ENCODE results near the gene NELL2. TPM values are rescaled to one million over a fixed set of nuclear protein-coding genes. Genes with fewer than 3 reads are reported as not detected.

Gene NELL2
- total RNA-seq, 1 donor: 0.36 TPM

GRCh38 chr12:44637875-44638274 is 238.2 kb downstream of the NELL2 start:
- H3K4me3 ChIP-seq (ENCODE audit: low read depth, low read length): no peak overlapping the region
- TF ChIP-seq, protein P1, sequence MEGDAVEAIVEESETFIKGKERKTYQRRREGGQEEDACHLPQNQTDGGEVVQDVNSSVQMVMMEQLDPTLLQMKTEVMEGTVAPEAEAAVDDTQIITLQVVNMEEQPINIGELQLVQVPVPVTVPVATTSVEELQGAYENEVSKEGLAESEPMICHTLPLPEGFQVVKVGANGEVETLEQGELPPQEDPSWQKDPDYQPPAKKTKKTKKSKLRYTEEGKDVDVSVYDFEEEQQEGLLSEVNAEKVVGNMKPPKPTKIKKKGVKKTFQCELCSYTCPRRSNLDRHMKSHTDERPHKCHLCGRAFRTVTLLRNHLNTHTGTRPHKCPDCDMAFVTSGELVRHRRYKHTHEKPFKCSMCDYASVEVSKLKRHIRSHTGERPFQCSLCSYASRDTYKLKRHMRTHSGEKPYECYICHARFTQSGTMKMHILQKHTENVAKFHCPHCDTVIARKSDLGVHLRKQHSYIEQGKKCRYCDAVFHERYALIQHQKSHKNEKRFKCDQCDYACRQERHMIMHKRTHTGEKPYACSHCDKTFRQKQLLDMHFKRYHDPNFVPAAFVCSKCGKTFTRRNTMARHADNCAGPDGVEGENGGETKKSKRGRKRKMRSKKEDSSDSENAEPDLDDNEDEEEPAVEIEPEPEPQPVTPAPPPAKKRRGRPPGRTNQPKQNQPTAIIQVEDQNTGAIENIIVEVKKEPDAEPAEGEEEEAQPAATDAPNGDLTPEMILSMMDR (IDR thresholded peaks at IDR 0.05; ENCODE audit: insufficient read depth, low read length): no peak
- no peak for DNase-seq (ENCODE audit: low read depth)

DNA sequence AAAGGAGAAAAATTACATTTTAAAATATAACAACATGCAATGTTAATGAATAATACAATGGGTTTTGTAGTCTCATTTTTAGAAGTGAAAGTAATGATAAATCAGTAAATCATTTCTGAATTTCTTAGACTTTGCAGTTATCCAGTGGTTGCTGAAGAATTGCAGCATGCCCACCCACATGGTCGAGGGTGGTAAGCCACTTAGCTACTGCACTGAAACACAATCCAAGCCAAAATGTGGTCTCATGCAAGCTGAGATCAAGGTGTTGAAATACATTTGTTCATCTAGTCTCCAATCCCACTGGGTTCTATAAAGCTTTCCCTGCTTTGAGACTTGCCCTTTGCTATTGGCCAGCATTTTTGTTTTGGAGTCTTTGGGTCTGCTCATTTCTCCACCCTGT is 247.9 kb downstream of the NELL2 start:
- TF ChIP-seq, protein P1 (IDR thresholded peaks at IDR 0.05; ENCODE audit: insufficient read depth, low read length): no peak
- no peak overlapping the region for H3K4me3 ChIP-seq (ENCODE audit: low read depth, low read length)
- no peak for DNase-seq (ENCODE audit: low read depth)

GRCh38 chr12:44627387-44628166 is 248.5 kb downstream of the NELL2 start:
- TF ChIP-seq, protein P1 (IDR thresholded peaks at IDR 0.05; ENCODE audit: insufficient read depth, low read length): no peak
- H3K4me3 ChIP-seq (ENCODE audit: low read depth, low read length): no peak overlapping the region
- DNase-seq (ENCODE audit: low read depth): no peak

DNA sequence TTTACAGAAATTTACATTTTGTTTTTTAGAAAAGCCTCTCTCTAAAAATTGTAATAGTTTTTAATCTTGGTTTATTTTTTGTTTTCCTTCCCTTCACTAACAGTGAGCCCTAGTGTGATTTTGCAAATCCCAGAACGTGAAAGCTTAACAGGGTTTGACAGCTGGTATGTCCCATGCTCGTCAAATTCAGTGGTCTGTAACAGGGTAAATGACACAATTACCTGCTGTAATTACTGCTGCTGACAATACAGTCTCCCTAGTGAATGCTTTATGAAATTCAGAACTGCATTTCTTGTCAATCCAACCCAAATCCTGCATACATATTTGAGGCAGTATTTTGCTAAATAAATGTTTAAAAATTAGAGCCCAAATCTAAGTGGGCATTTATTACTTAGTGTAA is 249.2 kb downstream of the NELL2 start:
- TF ChIP-seq, protein P1 (IDR thresholded peaks at IDR 0.05; ENCODE audit: insufficient read depth, low read length): no peak
- no peak overlapping the region for H3K4me3 ChIP-seq (ENCODE audit: low read depth, low read length)
- DNase-seq (ENCODE audit: low read depth): no peak

DNA sequence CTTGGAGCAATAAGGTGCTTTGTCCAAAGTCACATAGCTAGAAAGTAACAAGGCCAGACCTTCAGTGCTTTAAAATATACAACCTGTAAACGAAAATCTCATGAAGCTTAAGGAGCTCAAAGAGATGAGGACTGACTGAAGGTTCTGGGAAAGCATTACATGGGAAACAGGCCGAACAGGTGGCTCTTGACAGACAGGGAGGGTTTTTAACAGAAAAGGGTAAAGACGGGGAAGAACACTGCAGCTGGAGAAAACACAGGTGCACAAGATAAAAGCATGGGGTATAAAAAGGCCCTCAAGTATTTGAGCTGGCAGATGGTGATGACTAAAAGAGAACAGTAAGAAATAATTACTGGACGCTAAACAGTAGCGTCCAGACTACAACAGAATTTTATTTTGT is 257.2 kb downstream of the NELL2 start:
- TF ChIP-seq, protein P1 (IDR thresholded peaks at IDR 0.05; ENCODE audit: insufficient read depth, low read length): no peak
- H3K4me3 ChIP-seq (ENCODE audit: low read depth, low read length): no peak overlapping the region
- no peak for DNase-seq (ENCODE audit: low read depth)

- H3K4me3 ChIP-seq (ENCODE audit: low read depth, low read length): no peak overlapping the region
- DNase-seq (ENCODE audit: low read depth): no peak
- TF ChIP-seq, protein P1 (IDR thresholded peaks at IDR 0.05; ENCODE audit: insufficient read depth, low read length): no peak
These were observed 259.7 kb downstream of the NELL2 start for GRCh38 chr12:44616402-44616801.

GRCh38 chr12:44611538-44611937 is 264.6 kb downstream of the NELL2 start:
- TF ChIP-seq, protein P1 (IDR thresholded peaks at IDR 0.05; ENCODE audit: insufficient read depth, low read length): no peak
- DNase-seq (ENCODE audit: low read depth): no peak
- H3K4me3 ChIP-seq (ENCODE audit: low read depth, low read length): no peak overlapping the region
